GM11168 (cell line): ENCODE results near the gene RAI1.

ENCODE experiments used
- in situ Hi-C: fragments of 300-500 bp; cut with MboI; formaldehyde crosslinking; loops from one replicate; pipeline ENCODE4 v1.12.0; 2022; ENCODE audit warnings: low sequenced_read_pairs; ENCODE audit not compliant: unreplicated experiment

RAI1 gene

DNA sequence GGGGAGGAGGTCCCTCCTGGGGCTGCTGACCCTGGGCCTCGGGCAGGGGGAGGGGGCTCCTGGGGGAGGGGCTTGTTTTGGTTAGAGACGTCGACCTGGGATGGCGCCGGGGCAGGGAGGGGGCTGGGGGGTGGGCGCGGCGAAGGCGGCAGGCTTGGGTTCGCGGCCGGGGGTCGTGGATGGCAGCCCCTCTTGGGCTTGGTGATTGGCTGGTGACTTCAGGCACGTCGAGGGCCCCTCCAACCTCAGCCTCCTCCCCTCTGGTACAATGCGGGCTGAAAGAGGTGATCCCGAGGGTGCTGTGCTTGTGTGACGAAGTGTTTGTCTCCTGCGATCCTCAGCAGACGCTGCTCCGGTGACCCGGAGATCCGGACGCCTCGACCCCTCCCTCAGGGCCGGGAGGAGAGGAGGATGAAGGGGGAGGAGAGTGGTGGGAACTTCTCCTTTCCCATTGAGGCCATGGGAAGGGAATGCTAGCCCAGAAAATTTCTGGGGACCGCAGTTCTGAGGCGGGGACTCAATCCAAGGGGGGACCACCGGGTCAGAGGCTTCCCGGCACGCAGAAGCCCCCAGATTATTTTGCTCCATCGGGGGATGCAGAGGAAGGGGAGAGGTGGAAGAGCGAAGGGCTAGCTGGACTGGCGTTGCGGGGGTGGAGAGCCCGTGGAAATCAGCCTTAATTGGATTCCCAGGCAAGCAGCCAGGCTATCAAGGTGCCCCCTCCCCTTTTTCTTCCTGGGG, 43.9 kb downstream of the RAI1 start:
- in situ Hi-C loops: no loop called here

- in situ Hi-C loops: no loop called here
Observed at GRCh38 chr17:17725752-17726457, 44.6 kb downstream of the RAI1 start.

GRCh38 chr17:17726458-17727060, 45.3 kb downstream of the RAI1 start:
- in situ Hi-C loops: no loop called here

DNA sequence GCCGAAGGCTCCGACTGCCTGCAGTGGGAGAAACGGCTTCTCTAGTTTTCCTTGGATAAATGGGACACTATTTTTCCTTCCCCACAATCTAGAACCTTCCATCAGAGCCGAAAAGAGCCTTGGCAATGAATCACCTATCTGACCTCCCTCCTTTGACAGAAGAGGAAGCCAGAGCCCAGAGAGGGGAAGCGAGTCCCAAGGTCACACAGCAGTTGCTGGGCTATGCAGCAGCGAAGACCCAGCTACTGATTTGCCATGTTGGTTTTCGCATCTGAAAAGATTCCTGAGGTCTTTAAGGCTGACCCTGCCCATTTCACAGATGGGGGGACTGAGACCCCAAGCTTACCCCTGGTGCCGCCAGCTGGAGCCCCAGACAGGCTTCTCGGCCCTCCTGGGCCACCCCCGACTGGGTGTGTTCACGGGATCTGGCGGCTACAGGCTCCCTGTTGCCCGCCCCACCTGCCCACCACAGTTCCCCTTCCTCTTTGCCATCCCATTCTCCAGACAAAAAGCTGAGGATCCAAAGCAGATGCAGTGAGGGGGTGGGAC, 45.9 kb downstream of the RAI1 start:
- in situ Hi-C loops: no loop called here

GRCh38 chr17:17728146-17728545, 46.9 kb downstream of the RAI1 start:
- in situ Hi-C loops: no loop called here

GRCh38 chr17:17728550-17729251, 47.4 kb downstream of the RAI1 start:
- in situ Hi-C loops: no loop called here

- in situ Hi-C loops: no loop called here
Observed at GRCh38 chr17:17729620-17730249, 48.5 kb downstream of the RAI1 start.

DNA sequence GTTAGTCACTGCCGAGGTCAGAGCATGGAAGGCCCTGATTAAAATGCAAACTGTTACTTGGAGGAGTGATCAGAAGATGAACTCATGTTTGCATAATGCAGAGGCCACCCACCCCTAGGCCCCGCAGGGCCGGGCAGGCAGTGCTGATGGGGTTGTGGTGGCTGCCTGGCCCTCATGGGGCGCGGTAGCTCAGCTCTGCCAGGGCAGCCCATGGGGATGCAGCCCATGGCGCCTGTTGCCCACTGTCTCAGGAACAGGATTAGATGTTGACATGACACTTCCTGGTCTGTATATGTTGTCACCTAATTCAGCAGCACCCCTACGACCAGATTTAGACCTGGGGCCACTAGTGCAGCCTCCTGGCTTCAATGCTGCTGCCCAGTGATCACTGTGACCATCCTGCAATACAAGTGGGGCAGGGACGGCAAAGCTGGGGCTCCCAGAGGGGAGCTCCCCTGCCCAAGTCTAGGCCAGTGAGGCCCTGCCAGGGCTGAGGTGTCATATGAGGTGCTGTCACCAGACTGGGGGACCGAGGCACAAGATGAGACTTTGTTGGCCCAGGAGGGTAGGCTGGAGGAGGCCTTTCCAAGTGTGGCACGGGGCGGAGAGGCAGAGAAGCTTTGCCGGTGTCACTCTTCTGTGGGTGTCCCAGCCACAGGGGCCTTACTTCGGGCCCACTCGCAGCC, 49.1 kb downstream of the RAI1 start:
- in situ Hi-C loops: no loop called here

- in situ Hi-C loops: no loop called here
Observed at GRCh38 chr17:17732444-17732843, 51.2 kb downstream of the RAI1 start.

DNA sequence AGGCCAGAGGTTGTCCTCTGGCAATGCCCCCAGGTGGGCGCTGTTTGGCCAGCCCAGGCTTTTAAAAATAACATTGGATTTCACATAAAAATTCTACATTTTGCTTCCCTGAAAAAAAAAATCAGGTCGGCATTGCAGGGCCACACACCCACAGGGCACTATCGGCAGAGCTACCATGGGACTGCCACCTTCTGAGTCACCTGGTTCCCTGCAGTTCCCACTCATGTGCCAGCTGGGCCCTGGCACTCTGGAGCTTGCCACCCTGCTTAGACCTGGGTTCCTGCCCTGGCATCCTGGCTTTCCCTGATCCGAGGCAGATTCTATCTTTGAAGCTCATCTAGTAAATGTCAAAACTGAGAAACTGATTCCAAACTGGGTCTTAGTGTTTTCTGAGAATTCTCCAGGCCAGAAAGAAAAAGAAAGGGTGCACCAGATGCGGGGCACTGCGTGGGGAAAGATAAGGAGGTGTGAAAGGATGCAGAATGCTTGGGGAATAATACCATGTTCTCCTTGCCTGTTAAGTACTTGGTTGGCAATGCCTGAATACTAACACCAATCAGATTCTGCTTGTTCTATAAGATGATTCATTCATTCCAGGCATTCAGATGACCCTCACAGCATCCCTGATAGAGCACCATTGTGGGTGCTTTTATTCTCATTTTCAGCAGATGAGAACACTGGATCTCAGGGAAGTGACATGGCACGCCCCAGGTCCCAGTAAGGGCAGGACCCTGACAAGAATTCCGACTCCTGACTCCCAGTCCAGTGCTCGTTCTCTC, 51.8 kb downstream of the RAI1 start:
- in situ Hi-C loops: no loop called here

DNA sequence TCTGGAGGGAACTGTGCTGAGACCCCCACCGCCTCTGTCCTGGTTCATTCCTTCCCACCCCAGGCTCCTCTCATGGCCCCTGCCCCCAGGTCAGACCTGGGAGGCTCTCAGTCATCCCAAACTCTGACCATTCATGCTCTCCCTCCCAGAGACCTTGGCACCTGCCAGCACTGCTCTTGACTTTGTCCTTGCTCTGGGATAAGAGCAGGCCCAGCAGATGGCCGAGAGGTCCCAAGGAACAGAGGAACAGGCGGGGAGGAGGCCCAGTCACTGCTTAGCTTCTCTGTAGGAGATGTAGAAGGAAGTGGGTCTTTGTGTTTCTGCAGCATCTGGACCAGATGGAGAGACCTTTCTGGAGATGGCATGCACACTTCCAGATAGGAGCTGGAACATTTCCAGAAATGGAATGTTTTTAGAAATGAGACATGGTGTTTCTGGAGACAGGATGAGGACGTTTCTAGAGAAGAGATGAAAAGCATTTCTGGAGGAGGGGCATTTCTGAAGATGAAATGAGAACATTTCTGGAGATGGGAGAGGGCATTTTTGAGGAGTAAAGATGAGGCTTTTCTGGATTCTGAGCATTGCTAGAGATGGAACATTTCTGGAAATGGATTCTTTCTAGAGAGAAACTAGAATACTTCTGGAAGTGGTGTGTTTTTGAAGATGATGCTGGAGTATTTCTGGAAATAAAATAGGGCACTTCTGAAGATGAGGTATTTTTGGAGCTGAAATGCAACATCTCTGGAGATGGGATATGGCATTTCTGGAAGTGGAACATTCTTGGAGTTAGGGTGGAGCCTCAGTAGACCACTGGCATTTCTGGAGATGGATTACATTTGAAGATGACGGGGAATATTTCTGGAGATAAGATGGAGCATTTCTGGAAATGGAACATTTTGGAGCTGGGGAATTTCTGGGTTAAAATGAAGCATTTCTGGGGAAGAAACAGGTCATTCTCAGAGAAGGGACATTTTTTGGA, 55.2 kb downstream of the RAI1 start:
- in situ Hi-C loops: no loop called here

- in situ Hi-C loops: no loop called here
Observed at GRCh38 chr17:17737961-17738894, 57.0 kb downstream of the RAI1 start.

- in situ Hi-C loops: no loop called here
Observed at GRCh38 chr17:17738901-17739300, 57.6 kb downstream of the RAI1 start.

DNA sequence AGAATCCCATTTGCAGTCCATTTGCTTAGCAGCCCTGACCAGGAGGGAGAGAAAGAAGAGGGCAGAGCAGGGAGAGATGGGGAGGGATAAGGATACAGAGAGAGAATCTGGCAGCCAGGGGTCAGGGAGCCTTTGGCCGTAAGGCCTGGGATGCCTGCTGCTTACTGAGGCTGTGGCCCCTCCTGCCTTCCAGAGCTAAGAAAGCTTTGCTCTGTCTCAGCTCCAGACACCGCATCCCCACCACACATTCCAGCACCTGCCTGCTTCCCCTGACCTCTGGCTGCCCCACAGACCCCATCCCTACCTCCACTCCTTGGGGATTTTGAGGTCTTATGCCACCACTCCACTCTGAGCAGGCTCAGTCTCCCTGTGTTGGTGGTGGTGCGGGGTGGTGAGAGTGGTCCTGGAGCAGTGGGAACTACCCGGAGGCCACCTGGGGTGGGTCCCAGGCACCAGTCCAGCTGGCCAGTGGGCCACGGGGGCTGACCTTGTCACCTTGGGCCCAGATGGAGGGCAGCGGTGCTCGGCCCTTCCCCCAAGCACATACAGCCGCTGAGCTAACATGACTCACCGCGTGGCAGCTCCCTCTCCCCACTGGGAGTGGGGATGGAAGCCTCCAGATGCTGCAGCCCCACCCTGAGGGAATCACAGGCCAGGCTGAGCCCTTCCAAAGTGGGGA, 58.3 kb downstream of the RAI1 start:
- in situ Hi-C loops: no loop called here

DNA sequence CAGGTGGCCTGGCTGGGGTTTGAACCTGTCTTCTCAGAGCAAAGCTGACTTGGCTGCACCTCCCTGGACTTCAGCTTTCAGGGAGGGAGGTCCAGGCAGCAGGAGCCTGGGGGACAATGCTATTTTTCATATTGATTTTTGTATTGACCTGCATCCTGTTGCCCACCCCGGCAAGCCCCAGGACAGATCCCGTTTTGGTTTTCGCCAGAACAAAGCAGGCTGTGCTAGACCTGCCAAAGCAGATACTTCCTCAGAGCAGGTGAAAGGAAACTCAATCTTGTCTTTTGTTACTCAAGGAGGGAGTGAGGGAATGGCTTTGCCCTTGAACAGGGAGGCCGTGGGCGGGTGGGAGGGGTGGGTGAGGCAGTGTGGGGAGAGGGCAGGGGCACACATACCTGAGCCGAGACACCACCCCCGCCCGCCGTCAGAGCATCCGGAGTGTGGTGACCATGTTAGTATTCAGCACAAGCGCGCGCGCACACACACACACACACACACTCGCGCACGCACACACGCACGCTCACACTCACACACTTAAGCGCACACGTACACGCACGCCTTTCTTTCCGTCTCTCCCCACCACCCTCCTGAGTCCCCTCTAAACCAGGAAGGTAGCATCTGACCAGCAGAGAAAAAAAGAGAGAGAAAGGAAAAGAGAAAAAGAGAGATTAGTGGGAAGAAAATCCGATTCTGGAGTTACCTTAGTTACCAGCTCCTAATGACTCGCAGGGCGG, 59.5 kb downstream of the RAI1 start:
- in situ Hi-C loops: no loop called here
